ENCODE measurements around the gene OR2A12.

DNA sequence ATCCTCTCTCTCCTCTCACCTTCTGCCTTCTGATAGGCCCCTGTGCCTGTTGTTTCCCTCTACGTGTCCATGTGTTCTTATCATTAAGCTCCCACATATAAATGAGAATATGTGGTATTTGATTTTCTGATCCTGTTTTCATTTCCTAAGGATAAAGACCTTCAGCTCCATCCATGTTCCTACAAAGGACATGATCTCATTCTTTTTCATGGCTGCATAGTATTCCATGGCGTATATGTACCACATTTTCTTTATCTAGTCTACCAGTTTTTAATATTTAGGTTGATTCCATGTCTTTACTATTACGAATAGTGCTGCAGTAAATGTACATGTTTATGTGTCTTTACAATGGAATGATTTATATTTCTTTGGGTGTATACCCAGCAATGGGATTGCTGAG lies 4.6 kb downstream of the OR2A12 start:
- TF ChIP-seq, protein P1, sequence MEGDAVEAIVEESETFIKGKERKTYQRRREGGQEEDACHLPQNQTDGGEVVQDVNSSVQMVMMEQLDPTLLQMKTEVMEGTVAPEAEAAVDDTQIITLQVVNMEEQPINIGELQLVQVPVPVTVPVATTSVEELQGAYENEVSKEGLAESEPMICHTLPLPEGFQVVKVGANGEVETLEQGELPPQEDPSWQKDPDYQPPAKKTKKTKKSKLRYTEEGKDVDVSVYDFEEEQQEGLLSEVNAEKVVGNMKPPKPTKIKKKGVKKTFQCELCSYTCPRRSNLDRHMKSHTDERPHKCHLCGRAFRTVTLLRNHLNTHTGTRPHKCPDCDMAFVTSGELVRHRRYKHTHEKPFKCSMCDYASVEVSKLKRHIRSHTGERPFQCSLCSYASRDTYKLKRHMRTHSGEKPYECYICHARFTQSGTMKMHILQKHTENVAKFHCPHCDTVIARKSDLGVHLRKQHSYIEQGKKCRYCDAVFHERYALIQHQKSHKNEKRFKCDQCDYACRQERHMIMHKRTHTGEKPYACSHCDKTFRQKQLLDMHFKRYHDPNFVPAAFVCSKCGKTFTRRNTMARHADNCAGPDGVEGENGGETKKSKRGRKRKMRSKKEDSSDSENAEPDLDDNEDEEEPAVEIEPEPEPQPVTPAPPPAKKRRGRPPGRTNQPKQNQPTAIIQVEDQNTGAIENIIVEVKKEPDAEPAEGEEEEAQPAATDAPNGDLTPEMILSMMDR (IDR thresholded peaks at IDR 0.05; ENCODE audit: low read length) = no peak
- TF ChIP-seq EZH2 (optimal IDR thresholded peaks at IDR 0.05; ENCODE audit: low read depth, low read length) = no peak
